SIG-M5 (cell line): ENCODE measurements around the gene PCLO.
"Not testable (repeated sequence)": the region's sequence is repeated elsewhere in the genome, so short reads cannot be mapped to it uniquely, and the experiment has no call there.

Experiments
- DNase-seq: peaks from one replicate; lab custom pipeline; 2025; lab: John Stamatoyannopoulos, UW

PCLO gene

GRCh38 chr7:82961240-82961639 lies 201.4 kb downstream of the PCLO start:
- no peak for DNase-seq

GRCh38 chr7:82959528-82959927 lies 203.2 kb downstream of the PCLO start:
- no peak for DNase-seq

GRCh38 chr7:82957521-82957920 lies 205.2 kb downstream of the PCLO start:
- DNase-seq = no peak

- no peak for DNase-seq
These were observed 209.2 kb downstream of the PCLO start for GRCh38 chr7:82953324-82954027.

- DNase-seq = no peak
These were observed 212.2 kb downstream of the PCLO start for GRCh38 chr7:82950436-82950835.

- no peak for DNase-seq
These were observed 217.2 kb downstream of the PCLO start for GRCh38 chr7:82945480-82945879.

- no peak for DNase-seq
These were observed 217.6 kb downstream of the PCLO start for GRCh38 chr7:82945056-82945455.

GRCh38 chr7:82932516-82932915 lies 230.2 kb downstream of the PCLO start:
- DNase-seq = no peak

GRCh38 chr7:82926477-82926876 lies 236.2 kb downstream of the PCLO start:
- DNase-seq = no peak

GRCh38 chr7:82925331-82925730 lies 237.4 kb downstream of the PCLO start:
- DNase-seq = no peak

- DNase-seq = no peak
These were observed 256.2 kb downstream of the PCLO start for GRCh38 chr7:82906502-82906901.

GRCh38 chr7:82904871-82905270 lies 257.8 kb downstream of the PCLO start:
- no peak for DNase-seq

GRCh38 chr7:82901098-82901497 lies 261.6 kb downstream of the PCLO start:
- DNase-seq = not testable (repeated sequence)

- no peak for DNase-seq
These were observed 265.2 kb downstream of the PCLO start for GRCh38 chr7:82897500-82897899.

- not testable (repeated sequence) for DNase-seq
These were observed 268.3 kb downstream of the PCLO start for GRCh38 chr7:82894341-82894740.

- DNase-seq = no peak
These were observed 276.4 kb downstream of the PCLO start for GRCh38 chr7:82886324-82886723.

- no peak for DNase-seq
These were observed 296.8 kb downstream of the PCLO start for GRCh38 chr7:82865856-82866255.

- DNase-seq = no peak
These were observed 303.4 kb downstream of the PCLO start for GRCh38 chr7:82859106-82859850.

GRCh38 chr7:82851121-82851520 lies 311.6 kb downstream of the PCLO start:
- DNase-seq = no peak

- DNase-seq = no peak
These were observed 320.9 kb downstream of the PCLO start for GRCh38 chr7:82841828-82842227.

- DNase-seq = no peak
These were observed 322.6 kb downstream of the PCLO start for GRCh38 chr7:82840061-82840460.

GRCh38 chr7:82839555-82839954 lies 323.1 kb downstream of the PCLO start:
- DNase-seq = no peak

- DNase-seq = no peak
These were observed 323.6 kb downstream of the PCLO start for GRCh38 chr7:82839063-82839462.

- no peak for DNase-seq
These were observed 324.4 kb downstream of the PCLO start for GRCh38 chr7:82838314-82838713.
